CD4-positive, alpha-beta T cell (primary cell): Measurements from ENCODE around the gene PNPLA3. TPM values are rescaled to one million over a fixed set of nuclear protein-coding genes. Genes with fewer than 3 reads are reported as not detected.

Experiments used
- ATAC-seq: fragments of 200-7000 bp; cut with Tn5 transposase; one replicate; pipeline ENCODE4 v1.10.0; 2022; ENCODE audit warnings: mild to moderate bottlenecking; ENCODE audit not compliant: poor library complexity
- CTCF ChIA-PET: fragments of 350-600 bp; sonication (Branson Sonifier 250); formaldehyde crosslinking; loops from one replicate; lab custom pipeline; 2021; ENCODE audit warnings: antibody characterized with exemption, inconsistent platforms; lab: Charles Lee
- POLR2A ChIA-PET: fragments of 350-600 bp; sonication (Branson Sonifier 250); formaldehyde crosslinking; loops from one replicate; lab custom pipeline; 2021; ENCODE audit warnings: antibody characterized with exemption, inconsistent platforms; lab: Charles Lee
- DNase-seq, 14 experiments: peaks; one replicate each; pipeline ENCODE4 v3.0.0-alpha.2; 2013 to 2020; ENCODE audit warnings: mixed read lengths in 2 of 14
- H3K27ac ChIP-seq, 2 donors: one replicate each; pipeline versions ENCODE4 v1.5.1 to v1.7.0; 2013; ENCODE audit warnings: low read length in 2 of 2, low read depth in 1 of 2, mild to moderate bottlenecking in 1 of 2
- H3K27me3 ChIP-seq, 2 experiments: 1 replicate in 1 of 2; 2 replicates in 1 of 2; pipeline versions ENCODE4 v1.6.1 to v1.7.0; 2013; ENCODE audit warnings: low read length in 2 of 2, control low read depth in 1 of 2, mild to moderate bottlenecking in 1 of 2, moderate library complexity in 1 of 2; ENCODE audit not compliant: insufficient read depth in 2 of 2, control insufficient read depth in 1 of 2
- H3K36me3 ChIP-seq: one replicate; pipeline ENCODE4 v1.6.1; 2013; ENCODE audit warnings: low read length, control low read depth; ENCODE audit not compliant: insufficient read depth
- H3K4me1 ChIP-seq: one replicate; pipeline ENCODE4 v1.6.1; 2013; ENCODE audit warnings: low read length, control low read depth; ENCODE audit not compliant: insufficient read depth
- H3K4me3 ChIP-seq: one replicate; pipeline ENCODE4 v1.5.1; 2013; ENCODE audit warnings: mild to moderate bottlenecking, low read length, moderate library complexity
- H3K9me3 ChIP-seq, 2 experiments: 1 replicate in 1 of 2; 2 replicates in 1 of 2; pipeline versions ENCODE4 v1.6.1 to v1.7.0; 2013; ENCODE audit warnings: low read length in 2 of 2, mild to moderate bottlenecking in 2 of 2, control low read depth in 1 of 2, moderate library complexity in 1 of 2; ENCODE audit not compliant: control insufficient read depth in 1 of 2, insufficient read depth in 1 of 2
- H3K27ac Mint-ChIP-seq: one replicate; pipeline ENCODE4 v1.8.0; 2020; ENCODE audit warnings: mixed read lengths
- H3K27me3 Mint-ChIP-seq: one replicate; pipeline ENCODE4 v1.8.0; 2021; ENCODE audit warnings: mixed read lengths
- H3K36me3 Mint-ChIP-seq: one replicate; pipeline ENCODE4 v1.8.0; 2021; ENCODE audit warnings: low read depth, mixed read lengths
- H3K4me1 Mint-ChIP-seq: one replicate; pipeline ENCODE4 v1.8.0; 2021; ENCODE audit warnings: low read depth, mixed read lengths
- H3K4me3 Mint-ChIP-seq: one replicate; pipeline ENCODE4 v1.8.0; 2020; ENCODE audit warnings: mild to moderate bottlenecking, mixed read lengths
- H3K9me3 Mint-ChIP-seq: one replicate; pipeline ENCODE4 v1.8.0; 2020; ENCODE audit warnings: mixed read lengths
- intact Hi-C, 2 experiments: fragments of 100-400 bp; cut with DNase I in 1 of 2; cut with micrococcal nuclease in 1 of 2; formaldehyde crosslinking; loops; one replicate each; pipeline versions ENCODE4 v1.15.1 to v1.9.0; 2023 to 2025; cut with DNase I, micrococcal nuclease
- total RNA-seq, 174 experiments: library from RNA in 2 of 174; stranded (reverse) in 2 of 174; gene quantifications; one replicate each; pipeline ENCODE4 v1.2.3 and lab custom pipeline; 2021 to 2026
- TF ChIP-seq, protein P1 (sequence below): fragments of 200-600 bp; IDR thresholded peaks from one replicate; pipeline ENCODE4 v1.8.0; 2022; ENCODE audit warnings: antibody characterized with exemption, mild to moderate bottlenecking

The PNPLA3 gene
- total RNA-seq, 2 experiments from 2014 or later: not detected

DNA sequence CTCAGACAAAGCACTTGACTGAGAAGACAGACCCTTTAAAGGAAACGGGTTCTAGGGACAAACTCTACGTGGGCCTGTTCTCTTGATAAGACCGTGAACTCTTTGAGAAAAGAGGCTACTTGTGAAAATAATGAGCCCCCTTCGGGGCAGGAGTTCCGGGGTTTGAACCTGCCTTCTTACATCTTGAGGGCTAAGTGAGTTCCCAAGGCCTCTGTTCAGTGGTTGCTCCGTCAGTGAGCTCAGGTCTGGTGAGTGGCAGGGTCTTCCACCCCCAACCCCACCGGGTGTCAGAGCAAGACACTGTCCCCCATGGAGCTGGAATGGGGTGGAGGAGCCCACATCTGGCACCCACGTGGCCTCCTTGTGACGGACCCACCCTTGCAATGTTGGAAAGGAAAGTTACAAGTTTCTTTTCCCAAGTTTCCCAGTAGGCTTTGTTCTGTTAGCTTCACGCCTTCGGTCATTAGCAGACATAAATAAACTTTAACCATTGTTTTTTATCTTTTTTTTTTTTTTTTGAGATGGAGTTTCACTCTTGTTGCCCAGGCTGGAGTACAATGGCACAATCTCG lies 25.3 kb downstream of the PNPLA3 start:
- Mint-ChIP-seq H3K9me3 (no peaks in the 10 kb centered on the region), H3K36me3 (no peaks in the 10 kb centered on the region), H3K27ac (no peak overlapping the region), H3K4me3 (no peak overlapping the region), H3K27me3 (peaks cover 8% of the 10 kb centered on the region), H3K4me1 (peaks cover 3% of the 10 kb centered on the region)
- intact Hi-C loops: no loop called here
- H3K27ac ChIP-seq: no peak overlapping the region
- no peaks in the 10 kb centered on the region for H3K9me3 ChIP-seq
- DNase-seq (no peak), ATAC-seq (no peak)
- H3K36me3 ChIP-seq: no peaks in the 10 kb centered on the region
- H3K27me3 ChIP-seq: peaks cover 0 to 4% of the 10 kb centered on the region in 2 experiments
- no peak overlapping the region for H3K4me3 ChIP-seq
- peaks cover 7% of the 10 kb centered on the region for H3K4me1 ChIP-seq
- TF ChIP-seq, protein P1, sequence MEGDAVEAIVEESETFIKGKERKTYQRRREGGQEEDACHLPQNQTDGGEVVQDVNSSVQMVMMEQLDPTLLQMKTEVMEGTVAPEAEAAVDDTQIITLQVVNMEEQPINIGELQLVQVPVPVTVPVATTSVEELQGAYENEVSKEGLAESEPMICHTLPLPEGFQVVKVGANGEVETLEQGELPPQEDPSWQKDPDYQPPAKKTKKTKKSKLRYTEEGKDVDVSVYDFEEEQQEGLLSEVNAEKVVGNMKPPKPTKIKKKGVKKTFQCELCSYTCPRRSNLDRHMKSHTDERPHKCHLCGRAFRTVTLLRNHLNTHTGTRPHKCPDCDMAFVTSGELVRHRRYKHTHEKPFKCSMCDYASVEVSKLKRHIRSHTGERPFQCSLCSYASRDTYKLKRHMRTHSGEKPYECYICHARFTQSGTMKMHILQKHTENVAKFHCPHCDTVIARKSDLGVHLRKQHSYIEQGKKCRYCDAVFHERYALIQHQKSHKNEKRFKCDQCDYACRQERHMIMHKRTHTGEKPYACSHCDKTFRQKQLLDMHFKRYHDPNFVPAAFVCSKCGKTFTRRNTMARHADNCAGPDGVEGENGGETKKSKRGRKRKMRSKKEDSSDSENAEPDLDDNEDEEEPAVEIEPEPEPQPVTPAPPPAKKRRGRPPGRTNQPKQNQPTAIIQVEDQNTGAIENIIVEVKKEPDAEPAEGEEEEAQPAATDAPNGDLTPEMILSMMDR: no peak
- ChIA-PET POLR2A (no interaction called here), CTCF (interaction anchor here (0.6 kb wide), 1 partner anchor 44 kb away, joined by 3 read pairs; no protein-coding TSS in a partner anchor)

DNA sequence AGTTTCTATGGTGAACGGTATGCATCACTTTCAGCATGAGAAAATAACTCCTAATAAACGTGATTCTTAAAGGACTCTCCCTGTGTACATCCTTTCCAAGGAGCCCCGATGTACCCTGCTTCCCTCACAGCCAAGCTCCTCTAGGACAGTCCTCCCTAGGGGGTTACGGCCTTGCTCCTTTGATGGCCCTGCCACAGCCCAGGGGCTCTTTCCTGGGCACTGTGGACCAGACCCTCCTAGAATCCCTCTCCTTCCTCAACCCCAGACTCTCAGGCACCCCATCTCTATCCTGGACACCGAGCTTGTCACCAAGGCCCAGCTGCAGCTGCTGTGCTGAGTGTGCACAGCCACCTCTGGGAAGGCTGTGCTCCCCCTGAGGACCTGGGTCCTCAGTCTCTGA lies 27.8 kb downstream of the PNPLA3 start:
- intact Hi-C loops: loop anchor here in 1 of 2 experiments (10.0 kb wide), 1 partner anchor 233 kb away; the partner anchor contains the start of gene PARVG
- no peak overlapping the region for H3K27ac Mint-ChIP-seq
- ATAC-seq (no peak), DNase-seq (no peak)
- CTCF ChIA-PET: no interaction called here
- peaks cover 16% of the 10 kb centered on the region for H3K36me3 Mint-ChIP-seq
- peaks cover 26% of the 10 kb centered on the region for H3K4me1 Mint-ChIP-seq
- no peaks in the 10 kb centered on the region for H3K27me3 Mint-ChIP-seq
- Histone ChIP-seq H3K4me1 (peaks cover 20% of the 10 kb centered on the region), H3K27me3 (no peaks in the 10 kb centered on the region), H3K36me3 (no peaks in the 10 kb centered on the region), H3K9me3 (no peaks in the 10 kb centered on the region), H3K4me3 (no peak overlapping the region), H3K27ac (no peak overlapping the region)
- no peak overlapping the region for H3K4me3 Mint-ChIP-seq
- POLR2A ChIA-PET: no interaction called here
- TF ChIP-seq, protein P1: no peak
- no peaks in the 10 kb centered on the region for H3K9me3 Mint-ChIP-seq

DNA sequence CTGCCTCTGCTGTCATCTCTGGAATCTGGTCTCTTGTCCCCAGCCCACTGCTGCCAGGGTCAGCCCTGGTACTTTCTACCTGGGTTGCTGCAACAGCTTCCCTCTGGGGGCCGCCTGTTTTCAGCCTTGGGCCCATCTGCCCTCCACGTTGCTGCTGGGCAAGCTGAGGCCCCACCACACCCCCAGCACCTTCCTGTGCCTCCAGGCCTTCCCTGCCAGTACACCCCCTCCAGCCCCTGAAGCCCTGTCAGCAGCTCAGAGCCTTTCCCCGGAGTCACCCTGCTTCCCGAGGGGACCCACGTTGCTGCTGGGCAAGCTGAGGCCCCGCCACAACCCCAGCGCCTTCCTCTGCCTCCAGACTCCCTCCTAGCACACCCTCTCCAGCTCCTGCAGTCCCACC lies 28.4 kb downstream of the PNPLA3 start:
- ChIA-PET CTCF (no interaction called here), POLR2A (no interaction called here)
- H3K4me1 ChIP-seq: peaks cover 26% of the 10 kb centered on the region
- Mint-ChIP-seq H3K27me3 (no peaks in the 10 kb centered on the region), H3K36me3 (peaks cover 17% of the 10 kb centered on the region), H3K27ac (no peak overlapping the region), H3K4me3 (no peak overlapping the region), H3K9me3 (no peaks in the 10 kb centered on the region), H3K4me1 (peaks cover 31% of the 10 kb centered on the region)
- H3K27me3 ChIP-seq: no peaks in the 10 kb centered on the region
- no peak overlapping the region for H3K27ac ChIP-seq
- TF ChIP-seq, protein P1: no peak
- no peaks in the 10 kb centered on the region for H3K36me3 ChIP-seq
- no peak overlapping the region for H3K4me3 ChIP-seq
- DNase-seq: no peak
- intact Hi-C loops: loop anchor here in 1 of 2 experiments (10.0 kb wide), 1 partner anchor 233 kb away; the partner anchor contains the start of gene PARVG
- no peak for ATAC-seq
- H3K9me3 ChIP-seq: no peaks in the 10 kb centered on the region
